ENCODE measurements around the gene ARID1B. TPM values are rescaled to one million over a fixed set of nuclear protein-coding genes. Genes with fewer than 3 reads are reported as not detected.

Gene ARID1B
- total RNA-seq, 1 donor from 2014 or later, result 59.3 TPM

- peaks cover 49% of the 10 kb centered on the region for H3K4me1 Mint-ChIP-seq (ENCODE audit: low read depth)
- no peaks in the 10 kb centered on the region for H3K36me3 Mint-ChIP-seq (ENCODE audit: low read depth)
- DNase-seq (ENCODE audit: low spot score), result no peak
- H3K27me3 Mint-ChIP-seq (ENCODE audit: low read depth), result no peaks in the 10 kb centered on the region
- H3K27ac Mint-ChIP-seq (ENCODE audit: unreplicated experiment), result no peak overlapping the region
- H3K4me3 Mint-ChIP-seq (ENCODE audit: unreplicated experiment), result no peak overlapping the region
- TF ChIP-seq, protein P1, sequence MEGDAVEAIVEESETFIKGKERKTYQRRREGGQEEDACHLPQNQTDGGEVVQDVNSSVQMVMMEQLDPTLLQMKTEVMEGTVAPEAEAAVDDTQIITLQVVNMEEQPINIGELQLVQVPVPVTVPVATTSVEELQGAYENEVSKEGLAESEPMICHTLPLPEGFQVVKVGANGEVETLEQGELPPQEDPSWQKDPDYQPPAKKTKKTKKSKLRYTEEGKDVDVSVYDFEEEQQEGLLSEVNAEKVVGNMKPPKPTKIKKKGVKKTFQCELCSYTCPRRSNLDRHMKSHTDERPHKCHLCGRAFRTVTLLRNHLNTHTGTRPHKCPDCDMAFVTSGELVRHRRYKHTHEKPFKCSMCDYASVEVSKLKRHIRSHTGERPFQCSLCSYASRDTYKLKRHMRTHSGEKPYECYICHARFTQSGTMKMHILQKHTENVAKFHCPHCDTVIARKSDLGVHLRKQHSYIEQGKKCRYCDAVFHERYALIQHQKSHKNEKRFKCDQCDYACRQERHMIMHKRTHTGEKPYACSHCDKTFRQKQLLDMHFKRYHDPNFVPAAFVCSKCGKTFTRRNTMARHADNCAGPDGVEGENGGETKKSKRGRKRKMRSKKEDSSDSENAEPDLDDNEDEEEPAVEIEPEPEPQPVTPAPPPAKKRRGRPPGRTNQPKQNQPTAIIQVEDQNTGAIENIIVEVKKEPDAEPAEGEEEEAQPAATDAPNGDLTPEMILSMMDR (IDR thresholded peaks at IDR 0.05), result no peak
- H3K9me3 Mint-ChIP-seq (ENCODE audit: low read depth), result no peaks in the 10 kb centered on the region
These were observed 75.7 kb downstream of the ARID1B start for GRCh38 chr6:156852858-156853216.

GRCh38 chr6:156853733-156854132, 76.6 kb downstream of the ARID1B start:
- Mint-ChIP-seq H3K27ac (ENCODE audit: unreplicated experiment) (no peak overlapping the region), H3K36me3 (ENCODE audit: low read depth) (no peaks in the 10 kb centered on the region), H3K4me1 (ENCODE audit: low read depth) (peaks cover 43% of the 10 kb centered on the region), H3K9me3 (ENCODE audit: low read depth) (no peaks in the 10 kb centered on the region), H3K4me3 (ENCODE audit: unreplicated experiment) (no peak overlapping the region), H3K27me3 (ENCODE audit: low read depth) (no peaks in the 10 kb centered on the region)
- TF ChIP-seq, protein P1 (IDR thresholded peaks at IDR 0.05), result no peak
- DNase-seq (ENCODE audit: low spot score), result no peak

DNA sequence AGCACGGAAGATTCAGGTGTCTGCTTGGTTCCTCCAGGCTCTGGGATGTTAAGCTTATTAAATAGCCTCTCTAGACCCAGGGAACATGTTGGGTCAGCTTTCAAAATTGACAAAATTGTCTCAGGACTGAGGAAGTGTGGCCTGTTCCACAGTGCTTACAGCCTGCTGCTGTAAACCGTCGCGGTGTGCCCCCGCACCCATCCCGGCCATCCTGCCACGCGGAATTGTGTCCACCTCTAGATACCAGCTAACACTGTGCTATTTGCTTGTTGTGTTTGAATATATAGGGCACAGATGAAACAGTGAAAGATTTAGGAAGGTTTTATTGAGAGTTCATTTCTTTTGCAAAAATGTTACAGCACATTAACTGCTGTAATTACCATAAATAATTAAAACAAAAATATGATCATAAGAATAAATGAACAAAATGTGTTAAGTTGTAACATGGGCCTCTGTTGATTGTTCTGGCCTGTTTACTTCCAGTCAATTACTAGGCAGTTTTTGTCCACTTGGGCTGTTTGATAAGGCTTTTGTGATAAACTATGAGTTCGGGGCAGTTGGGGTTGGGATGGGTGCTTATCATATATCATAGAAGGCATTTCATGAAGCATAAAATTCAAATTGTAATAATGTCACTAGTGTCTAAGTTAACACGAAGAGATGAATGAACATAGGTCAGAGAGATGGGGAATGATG, 77.4 kb downstream of the ARID1B start:
- TF ChIP-seq, protein P1 (IDR thresholded peaks at IDR 0.05), result no peak
- Mint-ChIP-seq H3K27me3 (ENCODE audit: low read depth) (no peaks in the 10 kb centered on the region), H3K4me3 (ENCODE audit: unreplicated experiment) (no peak overlapping the region), H3K4me1 (ENCODE audit: low read depth) (peaks cover 35% of the 10 kb centered on the region), H3K36me3 (ENCODE audit: low read depth) (no peaks in the 10 kb centered on the region), H3K27ac (ENCODE audit: unreplicated experiment) (no peak overlapping the region), H3K9me3 (ENCODE audit: low read depth) (no peaks in the 10 kb centered on the region)
- no peak for DNase-seq (ENCODE audit: low spot score)

DNA sequence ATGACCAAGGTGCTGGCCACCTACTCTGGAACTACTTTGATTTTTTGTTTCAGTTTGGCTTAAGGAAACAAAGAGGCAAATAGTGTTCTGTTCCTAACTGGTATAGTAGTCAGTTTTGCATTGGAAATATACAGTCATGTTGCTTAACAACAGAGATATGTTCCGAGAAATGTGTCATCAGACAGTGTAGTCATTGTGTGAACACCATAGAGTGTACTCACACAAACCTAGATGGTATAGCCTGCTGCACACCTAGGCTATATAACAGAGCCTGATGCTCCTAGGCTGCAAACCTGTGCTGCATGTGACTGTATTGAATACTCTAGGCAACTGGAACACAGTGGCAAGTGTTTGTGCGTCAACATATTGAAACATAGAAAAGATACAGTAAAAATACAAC, 80.4 kb downstream of the ARID1B start:
- H3K27ac Mint-ChIP-seq (ENCODE audit: unreplicated experiment), result no peak overlapping the region
- peaks cover 16% of the 10 kb centered on the region for H3K4me1 Mint-ChIP-seq (ENCODE audit: low read depth)

GRCh38 chr6:156859686-156860085, 82.5 kb downstream of the ARID1B start:
- DNase-seq (ENCODE audit: low spot score), result no peak
- Mint-ChIP-seq H3K27ac (ENCODE audit: unreplicated experiment) (peak overlapping the region; percentile 19), H3K27me3 (ENCODE audit: low read depth) (no peaks in the 10 kb centered on the region), H3K36me3 (ENCODE audit: low read depth) (no peaks in the 10 kb centered on the region), H3K4me3 (ENCODE audit: unreplicated experiment) (no peak overlapping the region), H3K4me1 (ENCODE audit: low read depth) (peaks cover 10% of the 10 kb centered on the region), H3K9me3 (ENCODE audit: low read depth) (no peaks in the 10 kb centered on the region)
- TF ChIP-seq, protein P1 (IDR thresholded peaks at IDR 0.05), result no peak

More for the DNA sequence above, 80.4 kb downstream of the ARID1B start:
- Mint-ChIP-seq H3K4me3 (ENCODE audit: unreplicated experiment) (no peak overlapping the region), H3K9me3 (ENCODE audit: low read depth) (no peaks in the 10 kb centered on the region), H3K36me3 (ENCODE audit: low read depth) (no peaks in the 10 kb centered on the region), H3K27me3 (ENCODE audit: low read depth) (no peaks in the 10 kb centered on the region)
- DNase-seq (ENCODE audit: low spot score), result no peak
- TF ChIP-seq, protein P1 (IDR thresholded peaks at IDR 0.05), result no peak

Measured in chondrocyte (in vitro differentiated cells).